ENCODE results near the gene EXD3.
"Not testable (repeated sequence)": the region's sequence is repeated elsewhere in the genome, so short reads cannot be mapped to it uniquely, and the experiment has no call there.

- TF ChIP-seq CTCF (conservative IDR thresholded peaks at IDR 0.05; ENCODE audit: low read length); EZH2phosphoT487 (IDR thresholded peaks at IDR 0.05; ENCODE audit: borderline replicate concordance, low read depth, low read length): not testable (repeated sequence)
These were observed 28.5 kb upstream of the EXD3 start for GRCh38 chr9:137451264-137452005.
